ENCODE measurements around the gene CDK14. TPM values are rescaled to one million over a fixed set of nuclear protein-coding genes. Genes with fewer than 3 reads are reported as not detected.
"Not testable (repeated sequence)": the region's sequence is repeated elsewhere in the genome, so short reads cannot be mapped to it uniquely, and the experiment has no call there.

The CDK14 gene
- total RNA-seq, 1 donor from 2014 or later: 1.1 TPM

DNA sequence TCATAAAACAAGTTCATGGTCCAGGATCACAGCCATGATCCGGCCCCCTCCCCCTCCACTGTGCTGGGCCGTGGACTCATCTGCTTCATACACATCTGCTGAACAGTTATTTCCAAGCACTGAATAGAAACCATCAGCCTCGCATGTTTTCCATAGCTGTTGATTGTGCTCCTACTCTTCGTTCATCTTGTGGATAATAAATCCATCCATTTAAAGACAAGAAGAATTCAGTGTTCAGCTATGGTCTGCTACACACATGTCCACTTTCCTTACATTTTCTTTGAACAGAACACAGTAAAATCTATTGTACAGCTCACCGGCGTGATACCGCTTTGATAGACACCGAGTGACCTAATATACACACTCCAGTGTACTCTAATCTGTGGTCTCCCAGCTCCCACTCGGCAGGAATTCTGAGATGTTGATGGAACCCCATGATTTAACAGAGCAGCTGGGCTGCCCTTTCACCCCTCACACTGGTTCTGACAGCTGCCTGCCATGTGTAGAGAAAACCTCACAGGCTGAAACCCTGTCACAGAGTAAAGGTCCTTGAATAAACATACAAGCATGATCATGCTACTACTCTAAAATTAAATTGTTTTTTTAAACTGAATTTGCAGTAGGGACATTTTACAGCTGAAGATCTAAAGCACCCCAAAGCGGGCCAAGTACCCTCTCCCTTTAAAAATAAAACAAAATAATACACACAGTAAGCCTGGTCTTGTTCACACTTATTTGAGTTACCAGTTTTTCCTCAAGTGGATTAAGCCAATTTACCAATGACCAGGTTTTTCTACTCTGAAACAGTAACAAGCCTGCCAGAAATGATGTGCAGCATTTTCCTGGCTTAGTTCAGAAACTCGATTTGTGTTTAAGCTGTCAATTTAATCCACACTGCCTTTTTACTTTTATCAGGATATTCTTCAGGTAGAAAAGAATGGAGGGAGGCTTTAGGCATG, 573.0 kb downstream of the CDK14 start:
- no peak for ATAC-seq

GRCh38 chr7:91169830-91170191, 573.7 kb downstream of the CDK14 start:
- no peak for ATAC-seq

- ATAC-seq: not testable (repeated sequence)
These were observed 577.1 kb downstream of the CDK14 start for GRCh38 chr7:91173265-91173664.

DNA sequence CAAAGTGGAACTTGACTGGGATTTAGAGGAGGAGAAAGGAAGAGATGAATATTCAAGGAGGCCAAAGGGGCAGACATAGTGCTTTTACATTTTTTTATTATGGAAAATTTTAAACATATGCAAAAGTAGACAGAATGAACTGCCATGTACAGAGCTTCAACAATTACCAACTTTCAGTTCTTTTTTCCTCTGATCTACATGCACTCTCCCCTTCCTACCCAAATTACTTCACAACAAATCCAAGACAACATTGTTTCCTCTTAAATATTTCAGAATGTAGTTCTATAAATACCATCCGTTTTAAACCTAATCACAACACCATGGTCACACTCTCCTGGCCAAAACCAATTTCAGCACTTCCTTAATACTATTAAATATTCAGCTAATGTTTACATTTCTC, 584.6 kb downstream of the CDK14 start:
- no peak for ATAC-seq

DNA sequence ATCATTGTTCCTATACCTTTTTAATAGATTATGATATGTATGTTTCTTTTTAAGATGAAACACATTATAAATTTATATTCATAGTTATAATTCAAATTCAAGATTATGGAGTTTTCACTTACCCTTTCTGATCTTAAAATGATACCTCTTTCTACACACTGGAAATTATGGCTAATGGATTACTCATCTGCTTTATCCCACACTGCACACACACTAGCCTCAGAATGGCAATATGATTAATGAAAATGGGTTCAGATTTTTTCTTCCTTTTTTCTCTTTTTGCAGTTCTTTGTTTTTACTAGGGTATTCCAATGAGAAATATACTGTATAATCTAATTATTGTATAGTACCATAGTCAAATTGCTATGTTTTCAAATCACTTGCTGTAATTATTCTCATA, 585.8 kb downstream of the CDK14 start:
- ATAC-seq: no peak

GRCh38 chr7:91182819-91183764, 587.0 kb downstream of the CDK14 start:
- ATAC-seq: peak; percentile 78

- ATAC-seq: no peak
These were observed 589.6 kb downstream of the CDK14 start for GRCh38 chr7:91185771-91186170.

- ATAC-seq: no peak
These were observed 590.9 kb downstream of the CDK14 start for GRCh38 chr7:91187061-91187460.

DNA sequence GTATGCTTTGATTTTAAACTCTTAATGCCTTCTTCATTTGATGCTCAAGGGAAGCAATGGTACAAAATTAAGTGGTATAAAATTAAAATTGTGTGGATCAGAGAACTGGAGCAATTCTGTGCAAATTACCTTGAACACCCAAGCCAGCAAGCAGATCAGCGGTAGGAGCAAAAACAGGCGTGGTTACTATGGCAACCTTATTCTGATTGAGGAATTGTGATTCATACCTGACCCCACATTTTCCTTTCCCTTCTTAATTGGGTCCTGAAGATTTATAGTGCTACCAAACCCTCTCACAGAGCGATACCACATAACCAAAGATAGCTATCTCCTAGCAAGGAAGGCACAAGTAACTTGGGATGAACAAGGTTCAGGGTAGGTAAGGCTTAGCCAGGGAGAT, 595.6 kb downstream of the CDK14 start:
- no peak for ATAC-seq

DNA sequence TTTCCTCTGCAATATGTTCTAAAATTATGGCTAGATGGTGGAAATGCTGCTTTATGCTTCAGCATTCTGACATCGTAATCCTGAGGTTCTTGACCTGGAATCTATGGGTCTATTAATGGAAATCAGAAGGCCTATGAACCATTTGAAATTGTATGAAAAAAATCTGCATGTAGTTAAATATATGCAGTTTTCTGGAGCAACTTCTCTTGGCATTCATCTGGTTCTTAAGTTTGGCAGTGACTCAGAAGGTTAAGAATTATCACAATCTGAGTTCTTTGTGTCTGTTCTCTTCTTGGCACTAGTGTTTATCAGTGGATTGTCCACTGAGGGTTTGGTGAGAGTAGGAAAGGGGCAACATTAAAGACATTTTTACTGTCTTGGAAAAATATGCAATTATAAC, 597.0 kb downstream of the CDK14 start:
- ATAC-seq: no peak

- ATAC-seq: no peak
These were observed 598.7 kb downstream of the CDK14 start for GRCh38 chr7:91194841-91195240.

GRCh38 chr7:91196058-91196457, 599.9 kb downstream of the CDK14 start:
- no peak for ATAC-seq

GRCh38 chr7:91198371-91198770, 602.2 kb downstream of the CDK14 start:
- ATAC-seq: no peak

- no peak for ATAC-seq
These were observed 603.5 kb downstream of the CDK14 start for GRCh38 chr7:91199601-91200000.

DNA sequence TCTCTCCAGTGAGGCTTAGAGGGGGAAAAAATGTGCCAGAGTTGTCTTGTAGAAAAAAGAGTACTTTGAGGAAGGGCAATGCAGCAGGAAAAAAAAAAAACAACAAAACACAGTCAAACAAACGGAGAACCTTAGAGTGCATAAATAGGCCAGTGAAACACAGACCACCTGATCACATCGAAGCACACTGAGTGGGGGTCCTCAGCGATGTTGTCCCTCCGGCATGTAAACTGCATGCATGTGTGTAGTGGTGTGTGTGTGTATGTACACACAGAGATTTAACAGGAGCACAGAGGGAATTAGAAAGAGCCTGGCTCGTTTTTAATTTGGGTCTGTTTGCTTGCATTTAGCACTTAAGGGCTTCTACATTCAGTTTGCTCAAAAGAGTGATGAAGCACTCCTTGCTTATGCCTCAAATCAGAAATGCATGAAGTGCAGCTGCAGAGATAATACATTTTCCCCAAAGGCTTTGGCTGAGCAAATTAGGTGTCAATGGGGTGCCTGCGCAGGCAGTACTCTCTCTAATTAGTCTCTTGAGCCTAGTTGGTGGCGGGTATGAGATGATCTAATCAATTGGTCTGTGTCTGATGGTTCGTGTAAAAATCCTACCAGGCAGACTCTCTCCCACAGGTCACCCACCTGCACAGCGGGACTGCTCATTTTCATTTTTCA, 605.5 kb downstream of the CDK14 start:
- ATAC-seq: no peak

DNA sequence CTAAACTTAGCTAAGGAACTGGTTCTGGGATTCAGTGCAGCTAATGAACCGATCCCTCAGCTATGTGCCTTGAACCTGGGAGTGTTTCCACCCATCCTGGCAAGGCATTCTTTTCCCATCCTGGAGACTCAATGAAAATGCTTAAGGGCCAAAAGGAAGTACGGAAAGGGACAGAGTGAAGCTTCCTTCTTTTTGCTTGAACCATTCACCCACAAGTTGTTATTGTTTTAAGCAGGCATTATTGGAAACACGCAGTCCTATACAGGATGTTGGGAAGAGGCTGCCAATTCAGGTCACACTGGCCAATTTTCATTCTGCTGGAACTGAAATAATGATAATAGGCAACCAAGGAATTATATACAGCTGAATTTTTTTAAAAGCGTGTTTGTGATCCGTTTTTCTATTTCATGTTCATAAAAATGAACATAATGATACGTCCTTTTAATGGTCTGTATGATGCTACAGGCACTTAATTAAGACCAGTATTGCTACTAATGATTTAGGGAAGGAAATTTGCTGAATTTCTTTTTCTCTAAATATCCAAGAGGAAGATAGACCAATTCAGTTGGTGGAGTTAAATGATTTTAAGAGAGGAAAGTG, 610.3 kb downstream of the CDK14 start:
- no peak for ATAC-seq

DNA sequence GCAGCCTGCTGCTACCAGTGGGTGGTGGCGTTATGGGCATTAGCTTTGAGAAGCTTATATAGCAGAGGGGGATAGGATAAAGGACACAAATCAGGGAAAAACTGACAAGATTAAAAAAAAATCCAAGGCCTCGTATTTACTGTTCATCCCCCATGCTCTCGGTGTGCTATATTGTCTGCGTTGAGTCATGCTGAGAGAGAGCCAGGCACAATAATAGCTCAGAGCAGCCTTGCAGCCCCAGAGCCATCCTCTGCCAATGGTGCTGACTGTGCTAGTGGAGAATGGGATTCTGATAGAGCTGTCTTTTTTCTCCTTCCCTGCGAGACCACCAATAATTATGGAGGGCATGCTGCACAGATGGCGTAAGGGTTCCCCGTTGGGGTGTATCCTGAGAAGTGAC, 616.5 kb downstream of the CDK14 start:
- ATAC-seq: no peak

DNA sequence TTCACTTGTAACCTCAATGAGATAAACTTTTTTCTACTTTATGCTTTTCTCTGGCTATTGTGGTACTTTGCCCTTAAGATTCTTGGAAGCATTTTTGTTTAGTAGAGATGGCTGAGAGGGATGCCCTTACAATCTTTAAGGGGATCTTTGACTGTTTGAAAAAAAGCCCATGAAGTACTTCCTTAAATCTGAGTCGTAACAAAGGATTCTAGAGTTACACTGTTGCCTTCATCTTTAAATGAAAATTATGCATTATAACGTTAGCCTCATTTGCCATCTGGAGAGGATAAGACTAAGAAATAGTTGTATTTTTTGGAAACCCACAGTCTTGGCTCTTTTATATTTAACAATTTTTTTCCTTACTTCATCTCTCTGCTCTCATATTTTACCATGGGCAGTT, 630.3 kb downstream of the CDK14 start:
- no peak for ATAC-seq

DNA sequence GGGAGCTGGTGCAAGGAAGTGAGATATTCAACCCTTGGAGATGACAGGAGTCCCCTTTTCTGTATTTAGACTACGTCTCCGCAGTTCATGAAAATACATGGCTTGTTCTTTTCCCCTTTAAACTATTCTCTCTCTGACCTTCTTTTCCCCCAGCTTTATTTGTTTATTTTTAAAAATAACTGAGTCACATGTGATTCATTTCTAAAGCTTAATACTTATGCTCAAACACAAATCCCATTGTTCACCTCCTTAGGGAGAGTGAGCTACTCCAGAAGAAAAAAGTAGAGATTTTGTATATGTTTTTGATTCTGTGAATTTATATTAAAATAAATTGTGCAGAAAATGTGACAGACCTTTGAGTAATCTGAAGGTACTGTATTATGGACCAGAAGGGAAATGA, 632.2 kb downstream of the CDK14 start:
- no peak for ATAC-seq

DNA sequence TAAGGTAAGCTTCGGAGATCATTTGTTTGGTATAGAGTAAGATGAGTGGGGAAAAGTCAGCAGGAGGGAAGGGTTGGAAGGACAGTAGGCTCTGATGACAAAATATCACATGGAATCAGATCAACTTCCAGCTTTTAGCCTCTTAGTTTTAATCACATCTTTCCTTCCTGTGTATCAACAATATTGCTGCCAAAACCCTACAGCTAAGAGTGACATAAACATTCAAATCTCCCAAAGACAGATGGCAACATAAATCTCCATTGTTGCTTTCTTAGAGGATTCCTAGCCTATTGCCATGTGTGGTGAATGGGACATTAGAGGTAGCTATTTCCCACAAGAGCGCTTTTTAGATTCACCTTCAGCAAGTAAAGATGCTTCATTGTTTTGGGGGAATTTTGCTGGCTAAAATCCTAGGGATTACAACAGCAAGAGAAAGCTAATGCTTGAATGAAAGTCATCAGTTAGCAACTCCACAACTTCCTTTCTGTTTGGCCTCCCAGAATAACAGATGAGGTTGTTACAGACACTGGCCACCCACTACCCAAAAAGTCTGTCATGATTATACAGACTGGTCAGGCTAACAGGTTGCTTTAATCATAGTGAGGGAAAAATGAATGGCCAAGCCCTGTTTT, 632.9 kb downstream of the CDK14 start:
- no peak for ATAC-seq

GRCh38 chr7:91230100-91230499, 634.0 kb downstream of the CDK14 start:
- ATAC-seq: no peak

DNA sequence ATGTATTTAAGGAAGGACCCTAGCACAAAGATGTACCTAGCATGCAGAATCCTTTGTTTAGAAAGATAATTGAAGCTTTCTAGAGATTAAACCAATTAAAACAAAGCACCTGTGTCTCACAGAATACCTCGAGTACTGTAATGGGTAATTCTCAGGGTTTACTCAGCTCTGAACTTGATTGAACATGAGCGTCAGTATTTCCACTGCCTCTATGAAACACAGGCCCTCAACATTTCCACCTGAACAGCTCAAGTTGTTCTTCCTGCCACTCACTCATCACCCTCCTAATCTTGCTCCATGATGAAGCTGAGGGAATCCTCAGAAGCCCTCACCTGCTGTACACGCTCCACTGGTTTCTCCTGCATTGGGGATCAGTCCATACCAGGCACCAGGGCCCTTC, 634.4 kb downstream of the CDK14 start:
- no peak for ATAC-seq

Data from esophagus mucosa (tissue), 1 donor.